H9 (cell line): ENCODE results near the gene SEPTIN12. TPM values are rescaled to one million over a fixed set of nuclear protein-coding genes. Genes with fewer than 3 reads are reported as not detected.
A peak's percentile ranks its signal among the peaks of the same experiment; 100 is the strongest.

Experiments used
- DNase-seq: peaks from one replicate; pipeline ENCODE4 v3.0.0-alpha.2; 2017
- H2AFZ ChIP-seq: one replicate; pipeline ENCODE4 v1.6.1; 2013; ENCODE audit warnings: mild to moderate bottlenecking, low read length, control low read depth, moderate library complexity
- H2AK5ac ChIP-seq: 2 replicates; pipeline ENCODE4 v1.6.1; 2013; ENCODE audit warnings: low read length, control low read depth, mixed read lengths; ENCODE audit not compliant: insufficient read length
- H2BK120ac ChIP-seq: one replicate; pipeline ENCODE4 v1.6.1; 2013; ENCODE audit warnings: low read depth, mild to moderate bottlenecking, low read length, control low read depth, inconsistent platforms; ENCODE audit not compliant: poor library complexity, severe bottlenecking
- H2BK12ac ChIP-seq: 2 replicates; pipeline ENCODE4 v1.6.1; 2013; ENCODE audit warnings: low read length, control low read depth, mixed read lengths, low read depth; ENCODE audit not compliant: insufficient read length
- H2BK15ac ChIP-seq: 2 replicates; pipeline ENCODE4 v1.6.1; 2013; ENCODE audit warnings: low read depth, low read length, control low read depth
- H2BK20ac ChIP-seq: one replicate; pipeline ENCODE4 v1.6.1; 2013; ENCODE audit warnings: low read depth, mild to moderate bottlenecking, low read length, control low read depth, inconsistent platforms; ENCODE audit not compliant: poor library complexity, severe bottlenecking
- H2BK5ac ChIP-seq: 2 replicates; pipeline ENCODE4 v1.6.1; 2013; ENCODE audit warnings: low read length, control low read depth, mixed read lengths; ENCODE audit not compliant: insufficient read length
- H3K14ac ChIP-seq: 2 replicates; pipeline ENCODE4 v1.6.1; 2013; ENCODE audit warnings: low read length, control low read depth; ENCODE audit not compliant: insufficient read depth
- H3K18ac ChIP-seq: 2 replicates; pipeline ENCODE4 v1.6.1; 2013; ENCODE audit warnings: low read depth, mild to moderate bottlenecking, mixed read lengths, low read length, control low read depth; ENCODE audit not compliant: insufficient read length
- H3K23ac ChIP-seq: 2 replicates; pipeline ENCODE4 v1.6.1; 2013; ENCODE audit warnings: low read length, control low read depth, mixed read lengths, low read depth; ENCODE audit not compliant: insufficient read length
- H3K23me2 ChIP-seq: 2 replicates; pipeline ENCODE4 v1.6.1; 2013; ENCODE audit warnings: low read depth, mild to moderate bottlenecking, mixed read lengths, low read length, control low read depth; ENCODE audit not compliant: insufficient read length, poor library complexity, severe bottlenecking
- H3K27ac ChIP-seq: 2 replicates; pipeline ENCODE4 v1.5.1; 2013; ENCODE audit warnings: low read length, control low read depth, mixed read lengths, low read depth; ENCODE audit not compliant: insufficient read length
- H3K27me3 ChIP-seq: 2 replicates; pipeline ENCODE4 v1.6.1; 2013; ENCODE audit warnings: low read length, control low read depth, inconsistent platforms; ENCODE audit not compliant: insufficient read depth
- H3K4ac ChIP-seq: 2 replicates; pipeline ENCODE4 v1.6.1; 2013; ENCODE audit warnings: low read depth, mild to moderate bottlenecking, control low read depth, inconsistent platforms, low read length, moderate library complexity
- H3K4me1 ChIP-seq: 2 replicates; pipeline ENCODE4 v1.6.1; 2013; ENCODE audit warnings: low read length, control low read depth, inconsistent platforms; ENCODE audit not compliant: insufficient read depth
- H3K4me2 ChIP-seq: 2 replicates; pipeline ENCODE4 v1.6.1; 2013; ENCODE audit warnings: low read length, control low read depth, mixed read lengths; ENCODE audit not compliant: insufficient read length, insufficient read depth
- H3K56ac ChIP-seq: 2 replicates; pipeline ENCODE4 v1.6.1; 2013; ENCODE audit warnings: low read depth, mild to moderate bottlenecking, mixed read lengths, low read length, control low read depth; ENCODE audit not compliant: insufficient read length
- H3K79me1 ChIP-seq: 2 replicates; pipeline ENCODE4 v1.6.1; 2013; ENCODE audit warnings: low read depth, mild to moderate bottlenecking, moderate library complexity, low read length, control low read depth, inconsistent platforms; ENCODE audit not compliant: insufficient read depth, poor library complexity, severe bottlenecking
- H3K79me2 ChIP-seq: 2 replicates; pipeline ENCODE4 v1.6.1; 2013; ENCODE audit warnings: low read length, control low read depth, inconsistent platforms; ENCODE audit not compliant: insufficient read depth
- H3K9ac ChIP-seq: 2 replicates; pipeline ENCODE4 v1.6.1; 2013; ENCODE audit warnings: low read length, control low read depth, mixed read lengths; ENCODE audit not compliant: insufficient read length; ENCODE audit errors: extremely low read depth
- H3K9me3 ChIP-seq: one replicate; pipeline ENCODE4 v1.6.1; 2013; ENCODE audit warnings: low read depth, low read length, inconsistent platforms; ENCODE audit not compliant: control insufficient read depth
- H3T11ph ChIP-seq: one replicate; pipeline ENCODE4 v1.6.1; 2013; ENCODE audit warnings: mild to moderate bottlenecking, low read length, control low read depth, inconsistent platforms
- H4K20me1 ChIP-seq: one replicate; pipeline ENCODE4 v1.6.1; 2013; ENCODE audit not compliant: control insufficient read depth, insufficient read length, insufficient read depth
- H4K5ac ChIP-seq: 2 replicates; pipeline ENCODE4 v1.6.1; 2013; ENCODE audit warnings: low read depth, mild to moderate bottlenecking, mixed read lengths, low read length, control low read depth; ENCODE audit not compliant: insufficient read length
- H4K8ac ChIP-seq: replicated peaks from 2 replicates; pipeline ENCODE4 v1.6.1; 2013; ENCODE audit warnings: low read length, control low read depth, mixed read lengths, low read depth; ENCODE audit not compliant: insufficient read length
- H4K91ac ChIP-seq: 2 replicates; pipeline ENCODE4 v1.6.1; 2013; ENCODE audit warnings: low read depth, mild to moderate bottlenecking, moderate library complexity, mixed read lengths, low read length, control low read depth; ENCODE audit not compliant: insufficient read length
- H3K27ac Mint-ChIP-seq, 3 experiments: 2 replicates in 2 of 3; 3 replicates in 1 of 3; pipeline ENCODE4 v1.8.0; 2020 to 2021; ENCODE audit warnings: mixed read lengths in 3 of 3, mild to moderate bottlenecking in 1 of 3, moderate library complexity in 1 of 3
- H3K27me3 Mint-ChIP-seq: 2 replicates; pipeline ENCODE4 v1.8.0; 2021; ENCODE audit warnings: low read depth, mild to moderate bottlenecking, moderate library complexity, mixed read lengths
- H3K36me3 Mint-ChIP-seq, 3 experiments: 2 replicates in 2 of 3; 3 replicates in 1 of 3; pipeline ENCODE4 v1.8.0; 2020 to 2021; ENCODE audit warnings: low read depth in 3 of 3, mixed read lengths in 3 of 3; ENCODE audit not compliant: insufficient read depth in 1 of 3
- H3K4me1 Mint-ChIP-seq, 2 experiments: 2 replicates each; pipeline ENCODE4 v1.8.0; 2020; ENCODE audit warnings: mixed read lengths in 2 of 2
- H3K4me3 Mint-ChIP-seq, 2 experiments: 2 replicates in 1 of 2; 3 replicates in 1 of 2; pipeline ENCODE4 v1.8.0; 2020 to 2021; ENCODE audit warnings: mild to moderate bottlenecking in 2 of 2, mixed read lengths in 2 of 2, moderate library complexity in 1 of 2
- H3K9me3 Mint-ChIP-seq, 2 experiments: 2 replicates in 1 of 2; 3 replicates in 1 of 2; pipeline ENCODE4 v1.8.0; 2020; ENCODE audit warnings: mild to moderate bottlenecking in 2 of 2, mixed read lengths in 2 of 2, moderate library complexity in 1 of 2
- CTCF ChIP-seq: fragments of 200-600 bp; sonication (generic); conservative IDR thresholded peaks from 3 replicates; pipeline ENCODE4 v1.8.0; 2021; ENCODE audit warnings: antibody characterized with exemption, mild to moderate bottlenecking
- WGBS: extraction: QIAGEN DNeasy Blood & Tissue Kit; methylation state at CpG from one replicate; pipeline ENCODE4 v1.1.7; 2013; ENCODE audit warnings: missing lambda C conversion rate, low lambda C conversion rate, mixed read lengths; ENCODE audit not compliant: insufficient read length; ENCODE audit errors: extremely low coverage; 5-methylcytosine and 5-hydroxymethylcytosine counted together
- total RNA-seq: library from RNA; stranded (reverse); gene quantifications from 2 replicates; pipeline ENCODE4 v1.2.1, GENCODE V29; 2021

The SEPTIN12 gene
- total RNA-seq, 1 experiment from 2014 or later = 0.48 TPM

GRCh38 chr16:4826980-4827379 is 38.8 kb upstream of the SEPTIN12 start:
- Histone ChIP-seq H3K14ac (no peak overlapping the region), H3K4me2 (no peak overlapping the region), H2BK5ac (no peak overlapping the region), H4K5ac (no peak overlapping the region), H3K9ac (no peak overlapping the region), H3K56ac (no peak overlapping the region), H2BK120ac (no peak overlapping the region), H4K91ac (no peak overlapping the region), H2BK12ac (no peak overlapping the region), H3K4me1 (no peaks in the 10 kb centered on the region), H3T11ph (no peak overlapping the region), H3K27ac (no peak overlapping the region), H2BK15ac (no peak overlapping the region), H4K20me1 (no peaks in the 10 kb centered on the region), H2AFZ (no peak overlapping the region), H3K79me1 (no peaks in the 10 kb centered on the region), H2AK5ac (no peak overlapping the region), H3K4ac (no peak overlapping the region), H3K9me3 (no peaks in the 10 kb centered on the region), H3K79me2 (no peaks in the 10 kb centered on the region), H3K23me2 (no peaks in the 10 kb centered on the region), H4K8ac (no peak overlapping the region), H3K23ac (no peak overlapping the region), H3K27me3 (no peaks in the 10 kb centered on the region), H3K18ac (no peak overlapping the region), H2BK20ac (no peak overlapping the region)
- H3K36me3 Mint-ChIP-seq = peaks cover 22 to 85% (median 68%) of the 10 kb centered on the region in 3 experiments; a peak in 6 of 7 replicates
- DNase-seq = no peak
- WGBS = no CpG with 5 or more reads among the region's 10 CpGs
- H3K27me3 Mint-ChIP-seq = no peaks in the 10 kb centered on the region
- H3K4me1 Mint-ChIP-seq = no peaks in the 10 kb centered on the region
- no peaks in the 10 kb centered on the region for H3K9me3 Mint-ChIP-seq
- H3K4me3 Mint-ChIP-seq = no peak overlapping the region
- peak overlapping the region in 1 of 3 experiments; percentile 72; a peak in 2 of 7 replicates for H3K27ac Mint-ChIP-seq
- TF ChIP-seq CTCF = no peak
